Central memory CD4-positive, alpha-beta T cell (primary cell): ENCODE results near the gene DEFB124.
"Not testable (repeated sequence)": the region's sequence is repeated elsewhere in the genome, so short reads cannot be mapped to it uniquely, and the experiment has no call there.

Source experiments
- DNase-seq: peaks from one replicate; pipeline ENCODE4 v3.0.0; 2022
- total RNA-seq, 3 experiments: gene quantifications; one replicate each; lab custom pipeline; 2026; lab: John Stamatoyannopoulos, UW

DEFB124 gene
- total RNA-seq, result 0 reads per million in 3 experiments

- no peak for DNase-seq
Measured at GRCh38 chr20:31474758-31475427, at the start of gene DEFB124, which contains the start of gene REM1. Gene DEFB124, minus strand, starts transcription at chr20:31475127. Its CDS starts 2,114 bp downstream, at chr20:31473013. Gene REM1, plus strand, starts transcription at chr20:31475288. Its CDS starts 1,158 bp downstream, at chr20:31476446.

GRCh38 chr20:31523361-31524283, 48.7 kb upstream of the DEFB124 start:
- DNase-seq, result no peak

GRCh38 chr20:31522731-31523130, 47.8 kb upstream of the DEFB124 start:
- no peak for DNase-seq

GRCh38 chr20:31521267-31521666, 46.3 kb upstream of the DEFB124 start:
- not testable (repeated sequence) for DNase-seq

- DNase-seq, result no peak
Measured at GRCh38 chr20:31517373-31517772, 42.4 kb upstream of the DEFB124 start.

GRCh38 chr20:31516651-31517050, 41.7 kb upstream of the DEFB124 start:
- no peak for DNase-seq

GRCh38 chr20:31516166-31516565, 41.2 kb upstream of the DEFB124 start:
- DNase-seq, result no peak

GRCh38 chr20:31515775-31516107, 40.8 kb upstream of the DEFB124 start:
- no peak for DNase-seq

GRCh38 chr20:31515072-31515774, 40.3 kb upstream of the DEFB124 start:
- no peak for DNase-seq

GRCh38 chr20:31514154-31515071, 39.5 kb upstream of the DEFB124 start, which contains the start of gene HM13:
Gene HM13, plus strand, starts transcription at chr20:31514442. Its CDS starts 110 bp downstream, at chr20:31514552.
- peak; percentile 85 for DNase-seq

GRCh38 chr20:31508517-31509244, 33.8 kb upstream of the DEFB124 start:
- DNase-seq, result no peak

GRCh38 chr20:31505903-31506302, 31.0 kb upstream of the DEFB124 start:
- no peak for DNase-seq

GRCh38 chr20:31502884-31503673, 28.2 kb upstream of the DEFB124 start:
- DNase-seq, result peak; percentile 62

- DNase-seq, result no peak
Measured at GRCh38 chr20:31500527-31500926, 25.6 kb upstream of the DEFB124 start.

- DNase-seq, result no peak
Measured at GRCh38 chr20:31497838-31498540, 23.1 kb upstream of the DEFB124 start.

- no peak for DNase-seq
Measured at GRCh38 chr20:31496761-31497295, 21.9 kb upstream of the DEFB124 start.

GRCh38 chr20:31494131-31494530, 19.2 kb upstream of the DEFB124 start:
- DNase-seq, result no peak

GRCh38 chr20:31490752-31491151, 15.8 kb upstream of the DEFB124 start:
- no peak for DNase-seq

- DNase-seq, result no peak
Measured at GRCh38 chr20:31489152-31489551, 14.2 kb upstream of the DEFB124 start.
